Skeletal muscle tissue (tissue), 4 donors: ENCODE results near the gene TOR1AIP2. TPM values are rescaled to one million over a fixed set of nuclear protein-coding genes. Genes with fewer than 3 reads are reported as not detected.
A peak's percentile ranks its signal among the peaks of the same experiment; 100 is the strongest.

Experiments used
- H3K27ac ChIP-seq: one replicate; pipeline ENCODE4 v1.7.0; 2013; ENCODE audit warnings: mild to moderate bottlenecking, low read depth, low read length, inconsistent platforms
- H3K27me3 ChIP-seq, 3 donors: one replicate each; pipeline ENCODE4 v1.7.0; 2013; ENCODE audit warnings: low read length in 3 of 3; ENCODE audit not compliant: control insufficient read depth in 3 of 3, insufficient read depth in 3 of 3
- H3K36me3 ChIP-seq, 3 donors: one replicate each; pipeline ENCODE4 v1.7.0; 2013; ENCODE audit warnings: low read length in 3 of 3; ENCODE audit not compliant: control insufficient read depth in 3 of 3, insufficient read depth in 3 of 3
- H3K4me1 ChIP-seq, 3 donors: one replicate each; pipeline ENCODE4 v1.7.0; 2013; ENCODE audit warnings: low read length in 3 of 3, mild to moderate bottlenecking in 3 of 3; ENCODE audit not compliant: control insufficient read depth in 3 of 3, insufficient read depth in 3 of 3
- H3K4me3 ChIP-seq, 3 donors: one replicate each; pipeline ENCODE4 v1.7.0; 2013; ENCODE audit warnings: low read length in 3 of 3
- H3K9ac ChIP-seq, 3 donors: one replicate each; pipeline ENCODE4 v1.7.0; 2013; ENCODE audit warnings: low read length in 3 of 3, mild to moderate bottlenecking in 3 of 3, moderate library complexity in 2 of 3, low read depth in 1 of 3
- H3K9me3 ChIP-seq, 3 donors: one replicate each; pipeline ENCODE4 v1.7.0; 2013; ENCODE audit warnings: low read length in 3 of 3; ENCODE audit not compliant: control insufficient read depth in 3 of 3
- total RNA-seq: library from RNA; depleted of rRNA; stranded (reverse); fragments of >200 nt; gene quantifications from one replicate; pipeline ENCODE4 v1.2.3, GENCODE V29; 2014
- donor health status: Osteomylitis.

The TOR1AIP2 gene
- total RNA-seq, 1 donor from 2014 or later, result 34.4 TPM

- no peaks in the 10 kb centered on the region for H3K4me1 ChIP-seq
- no peak overlapping the region for H3K27ac ChIP-seq
- H3K36me3 ChIP-seq, result peaks cover 27 to 45% (median 37%) of the 10 kb centered on the region in 3 donors
- no peak overlapping the region for H3K9ac ChIP-seq
- H3K4me3 ChIP-seq, result no peak overlapping the region
- H3K27me3 ChIP-seq, result no peaks in the 10 kb centered on the region
- no peaks in the 10 kb centered on the region for H3K9me3 ChIP-seq
These were observed 34.2 kb upstream of the TOR1AIP2 start for GRCh38 chr1:179911812-179912211.

- H3K4me3 ChIP-seq, result no peak overlapping the region
- peaks cover 24 to 42% (median 34%) of the 10 kb centered on the region in 3 donors for H3K36me3 ChIP-seq
- no peaks in the 10 kb centered on the region for H3K4me1 ChIP-seq
- no peaks in the 10 kb centered on the region for H3K27me3 ChIP-seq
- no peaks in the 10 kb centered on the region for H3K9me3 ChIP-seq
- no peak overlapping the region for H3K9ac ChIP-seq
- H3K27ac ChIP-seq, result peak overlapping the region; percentile 33
These were observed 33.3 kb upstream of the TOR1AIP2 start for GRCh38 chr1:179910934-179911333.

- peaks cover 24 to 48% (median 41%) of the 10 kb centered on the region in 3 donors for H3K36me3 ChIP-seq
These were observed 12.0 kb upstream of the TOR1AIP2 start for GRCh38 chr1:179889589-179889988.

GRCh38 chr1:179888071-179888470, 10.5 kb upstream of the TOR1AIP2 start:
- Histone ChIP-seq H3K9ac (no peak overlapping the region), H3K9me3 (no peaks in the 10 kb centered on the region), H3K36me3 (peaks cover 19 to 49% (median 34%) of the 10 kb centered on the region in 3 donors), H3K27ac (no peak overlapping the region), H3K27me3 (no peaks in the 10 kb centered on the region), H3K4me3 (no peak overlapping the region), H3K4me1 (peaks cover 8 to 19% (median 18%) of the 10 kb centered on the region in 3 donors)

More at GRCh38 chr1:179889589-179889988, 12.0 kb upstream of the TOR1AIP2 start:
- H3K27me3 ChIP-seq, result no peaks in the 10 kb centered on the region
- no peak overlapping the region for H3K4me3 ChIP-seq
- no peak overlapping the region for H3K9ac ChIP-seq
- peaks cover 0 to 8% (median 7%) of the 10 kb centered on the region in 3 donors for H3K4me1 ChIP-seq
- no peaks in the 10 kb centered on the region for H3K9me3 ChIP-seq
- H3K27ac ChIP-seq, result no peak overlapping the region

- no peaks in the 10 kb centered on the region for H3K9me3 ChIP-seq
- peaks cover 8 to 31% (median 19%) of the 10 kb centered on the region in 3 donors for H3K4me1 ChIP-seq
- H3K27ac ChIP-seq, result peak overlapping the region; percentile 100
- H3K36me3 ChIP-seq, result peaks cover 2 to 25% (median 17%) of the 10 kb centered on the region in 3 donors
- no peaks in the 10 kb centered on the region for H3K27me3 ChIP-seq
- H3K9ac ChIP-seq, result peak overlapping the region; percentile 90 to 100 (median 99)
- H3K4me3 ChIP-seq, result peak overlapping the region; percentile 91 to 98 (median 96)
These were observed 6.1 kb upstream of the TOR1AIP2 start for GRCh38 chr1:179883745-179884138.

GRCh38 chr1:179883040-179883744, 5.6 kb upstream of the TOR1AIP2 start:
- Histone ChIP-seq H3K9ac (peak overlapping the region; percentile 90 to 100 (median 99)), H3K4me3 (peak overlapping the region; percentile 91 to 98 (median 96)), H3K27me3 (no peaks in the 10 kb centered on the region), H3K27ac (peak overlapping the region; percentile 100), H3K9me3 (no peaks in the 10 kb centered on the region), H3K36me3 (peaks cover 2 to 25% (median 17%) of the 10 kb centered on the region in 3 donors), H3K4me1 (peaks cover 8 to 31% (median 19%) of the 10 kb centered on the region in 3 donors)

GRCh38 chr1:179882253-179883039, 4.8 kb upstream of the TOR1AIP2 start, which contains the start of gene TOR1AIP1:
TSS of gene TOR1AIP1 (plus strand) at chr1:179882285. CDS start at chr1:179882503, 218 bp downstream.
- Histone ChIP-seq H3K9me3 (no peaks in the 10 kb centered on the region), H3K27ac (peak within 1 kb of the TSS; percentile 100), H3K9ac (peak within 1 kb of the TSS; percentile 99 to 100 (median 99)), H3K4me3 (peak within 1 kb of the TSS; percentile 96 to 98 (median 97)), H3K4me1 (peaks cover 11 to 33% (median 23%) of the 10 kb centered on the region in 3 donors), H3K27me3 (no peaks in the 10 kb centered on the region), H3K36me3 (peaks cover 2 to 25% (median 17%) of the 10 kb centered on the region in 3 donors)

- H3K9me3 ChIP-seq, result no peaks in the 10 kb centered on the region
- H3K4me3 ChIP-seq, result peak overlapping the region; percentile 96 to 98 (median 97)
- H3K27ac ChIP-seq, result peak overlapping the region; percentile 100
- peaks cover 11 to 33% (median 27%) of the 10 kb centered on the region in 3 donors for H3K4me1 ChIP-seq
- peaks cover 2 to 25% (median 16%) of the 10 kb centered on the region in 3 donors for H3K36me3 ChIP-seq
- no peaks in the 10 kb centered on the region for H3K27me3 ChIP-seq
- H3K9ac ChIP-seq, result peak overlapping the region; percentile 99 to 100 (median 99)
These were observed 4.1 kb upstream of the TOR1AIP2 start for GRCh38 chr1:179881642-179882252.

- H3K4me1 ChIP-seq, result peaks cover 11 to 32% (median 24%) of the 10 kb centered on the region in 3 donors
- no peak overlapping the region for H3K27ac ChIP-seq
- H3K9me3 ChIP-seq, result no peaks in the 10 kb centered on the region
- H3K4me3 ChIP-seq, result no peak overlapping the region
- H3K36me3 ChIP-seq, result peaks cover 0 to 10% (median 8%) of the 10 kb centered on the region in 3 donors
- no peaks in the 10 kb centered on the region for H3K27me3 ChIP-seq
- no peak overlapping the region for H3K9ac ChIP-seq
These were observed 2.2 kb upstream of the TOR1AIP2 start for GRCh38 chr1:179879797-179880196.
